ENCODE data around the gene ARHGEF37. TPM values are rescaled to one million over a fixed set of nuclear protein-coding genes. Genes with fewer than 3 reads are reported as not detected.

The ARHGEF37 gene
- total RNA-seq, 4 donors from 2014 or later, result 45.4 to 75.3 (median 65.3) TPM

DNA sequence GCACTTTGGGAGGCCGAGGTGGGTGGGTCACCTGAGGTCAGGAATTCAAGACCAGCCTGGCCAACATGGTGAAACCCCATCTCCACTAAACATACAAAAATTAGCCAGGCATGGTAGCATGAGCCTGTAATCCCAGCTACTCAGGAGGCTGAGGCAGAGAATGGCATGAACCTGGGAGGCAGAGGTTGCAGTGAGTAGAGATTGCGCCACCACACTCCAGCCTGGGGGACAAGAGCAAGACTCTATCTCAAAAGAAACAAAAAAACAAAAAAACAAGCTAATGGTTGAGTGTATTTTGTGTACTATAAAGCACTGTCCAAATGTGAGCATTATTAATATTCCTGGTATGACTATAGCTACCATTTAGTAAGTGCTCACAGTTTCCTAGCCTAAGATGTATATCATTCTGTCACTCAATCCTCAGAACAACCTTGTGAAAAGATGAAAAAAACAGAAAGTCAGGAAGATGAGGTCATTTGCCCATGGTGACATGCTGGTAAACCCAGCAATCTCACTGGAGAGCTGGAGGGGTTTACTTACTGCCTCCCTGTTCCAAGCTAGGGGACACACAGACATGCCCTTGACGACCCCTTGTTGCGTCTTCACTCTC is 27.7 kb downstream of the ARHGEF37 start:
- DNase-seq (ENCODE audit: low spot score in 2 of 2), result no peak
- TF ChIP-seq POLR2A (IDR thresholded peaks at IDR 0.05) (no peak), POLR2AphosphoS5 (IDR thresholded peaks at IDR 0.05) (no peak), CTCF (IDR thresholded peaks at IDR 0.05) (no peak), EP300 (IDR thresholded peaks at IDR 0.05) (no peak)
- no peaks in the 10 kb centered on the region for H3K9me3 ChIP-seq
- peaks cover 26% of the 10 kb centered on the region for H3K36me3 ChIP-seq
- H3K4me3 ChIP-seq, result no peak overlapping the region
- H3K27me3 ChIP-seq, result no peaks in the 10 kb centered on the region
- peak overlapping the region; percentile 71 for H3K27ac ChIP-seq
- H3K4me1 ChIP-seq, result peaks cover 34% of the 10 kb centered on the region
- WGBS, result 73% methylated on average over 4 of the region's 4 CpGs

- Histone ChIP-seq H3K27ac (no peak overlapping the region), H3K4me3 (no peak overlapping the region), H3K4me1 (peaks cover 41% of the 10 kb centered on the region), H3K27me3 (no peaks in the 10 kb centered on the region), H3K36me3 (peaks cover 26% of the 10 kb centered on the region), H3K9me3 (no peaks in the 10 kb centered on the region)
- 92% methylated on average over 14 of the region's 14 CpGs for WGBS
- no peak for DNase-seq (ENCODE audit: low spot score in 2 of 2)
- TF ChIP-seq EP300 (IDR thresholded peaks at IDR 0.05), result no peak
- no peak for TF ChIP-seq POLR2AphosphoS5 (IDR thresholded peaks at IDR 0.05)
- TF ChIP-seq CTCF (IDR thresholded peaks at IDR 0.05), result no peak
- TF ChIP-seq POLR2A (IDR thresholded peaks at IDR 0.05), result no peak
Measured at GRCh38 chr5:149609640-149610219, 28.4 kb downstream of the ARHGEF37 start.

GRCh38 chr5:149610589-149611255 is 29.4 kb downstream of the ARHGEF37 start:
- H3K36me3 ChIP-seq, result peaks cover 26% of the 10 kb centered on the region
- H3K9me3 ChIP-seq, result no peaks in the 10 kb centered on the region
- no peak overlapping the region for H3K4me3 ChIP-seq
- TF ChIP-seq CTCF (IDR thresholded peaks at IDR 0.05) (no peak), POLR2AphosphoS5 (IDR thresholded peaks at IDR 0.05) (no peak), POLR2A (IDR thresholded peaks at IDR 0.05) (no peak), EP300 (IDR thresholded peaks at IDR 0.05) (no peak)
- H3K27ac ChIP-seq, result no peak overlapping the region
- peaks cover 39% of the 10 kb centered on the region for H3K4me1 ChIP-seq
- 93% methylated on average over 4 of the region's 4 CpGs for WGBS
- H3K27me3 ChIP-seq, result no peaks in the 10 kb centered on the region
- DNase-seq (ENCODE audit: low spot score in 2 of 2), result no peak

GRCh38 chr5:149611326-149611725 is 30.0 kb downstream of the ARHGEF37 start:
- no peak for DNase-seq (ENCODE audit: low spot score in 2 of 2)
- no peak overlapping the region for H3K4me3 ChIP-seq
- H3K27ac ChIP-seq, result no peak overlapping the region
- no peaks in the 10 kb centered on the region for H3K9me3 ChIP-seq
- TF ChIP-seq CTCF (IDR thresholded peaks at IDR 0.05) (no peak), POLR2A (IDR thresholded peaks at IDR 0.05) (no peak), EP300 (IDR thresholded peaks at IDR 0.05) (no peak), POLR2AphosphoS5 (IDR thresholded peaks at IDR 0.05) (no peak)
- H3K4me1 ChIP-seq, result peaks cover 39% of the 10 kb centered on the region
- 75% methylated on average over 5 of the region's 5 CpGs for WGBS
- H3K27me3 ChIP-seq, result no peaks in the 10 kb centered on the region
- H3K36me3 ChIP-seq, result peaks cover 29% of the 10 kb centered on the region
